Activated T-cell treated with anti-CD3 and anti-CD28 coated beads, Interleukin-2, amount 50 U/mL, for 24 hours (primary cell): ENCODE data around the gene MYO1E.

Experiments
- DNase-seq: peaks from one replicate; pipeline ENCODE4 v3.0.0-alpha.2; 2020
- H3K27ac Mint-ChIP-seq: 2 replicates; pipeline ENCODE4 v1.8.0; 2020; ENCODE audit warnings: mild to moderate bottlenecking, mixed read lengths
- H3K27me3 Mint-ChIP-seq: 2 replicates; pipeline ENCODE4 v1.8.0; 2020; ENCODE audit warnings: mixed read lengths
- H3K36me3 Mint-ChIP-seq: 2 replicates; pipeline ENCODE4 v1.8.0; 2020; ENCODE audit warnings: low read depth, mixed read lengths
- H3K4me1 Mint-ChIP-seq: 2 replicates; pipeline ENCODE4 v1.8.0; 2020; ENCODE audit warnings: low read depth, mixed read lengths
- H3K4me3 Mint-ChIP-seq: 2 replicates; pipeline ENCODE4 v1.8.0; 2020; ENCODE audit warnings: mild to moderate bottlenecking, moderate library complexity, mixed read lengths
- H3K9me3 Mint-ChIP-seq: 2 replicates; pipeline ENCODE4 v1.8.0; 2020; ENCODE audit warnings: mixed read lengths

The MYO1E gene

DNA sequence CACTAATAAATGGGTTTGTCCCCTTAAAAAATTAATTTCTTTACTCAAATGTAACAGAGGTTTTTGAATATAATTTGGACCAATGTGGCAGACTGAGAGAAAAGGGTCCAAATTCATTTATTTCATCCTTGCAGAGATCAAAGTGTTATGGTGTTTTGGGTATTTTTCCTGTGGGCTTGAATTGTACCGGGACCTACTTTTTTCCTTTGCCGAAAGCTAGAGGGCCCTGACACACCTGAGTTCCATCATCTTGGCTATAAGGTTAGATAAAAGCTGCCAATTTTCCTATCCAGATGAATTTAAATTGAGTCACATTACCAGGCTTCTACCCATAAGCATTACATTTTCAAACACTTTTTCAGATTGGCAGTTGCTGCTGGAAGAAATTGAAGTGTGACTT lies 266.8 kb downstream of the MYO1E start:
- Mint-ChIP-seq H3K4me1 (peaks cover 17% of the 10 kb centered on the region), H3K9me3 (no peaks in the 10 kb centered on the region), H3K27me3 (no peaks in the 10 kb centered on the region), H3K36me3 (peaks cover 31% of the 10 kb centered on the region), H3K4me3 (peak overlapping the region; percentile 87), H3K27ac (peak overlapping the region; percentile 88)
- DNase-seq: no peak

DNA sequence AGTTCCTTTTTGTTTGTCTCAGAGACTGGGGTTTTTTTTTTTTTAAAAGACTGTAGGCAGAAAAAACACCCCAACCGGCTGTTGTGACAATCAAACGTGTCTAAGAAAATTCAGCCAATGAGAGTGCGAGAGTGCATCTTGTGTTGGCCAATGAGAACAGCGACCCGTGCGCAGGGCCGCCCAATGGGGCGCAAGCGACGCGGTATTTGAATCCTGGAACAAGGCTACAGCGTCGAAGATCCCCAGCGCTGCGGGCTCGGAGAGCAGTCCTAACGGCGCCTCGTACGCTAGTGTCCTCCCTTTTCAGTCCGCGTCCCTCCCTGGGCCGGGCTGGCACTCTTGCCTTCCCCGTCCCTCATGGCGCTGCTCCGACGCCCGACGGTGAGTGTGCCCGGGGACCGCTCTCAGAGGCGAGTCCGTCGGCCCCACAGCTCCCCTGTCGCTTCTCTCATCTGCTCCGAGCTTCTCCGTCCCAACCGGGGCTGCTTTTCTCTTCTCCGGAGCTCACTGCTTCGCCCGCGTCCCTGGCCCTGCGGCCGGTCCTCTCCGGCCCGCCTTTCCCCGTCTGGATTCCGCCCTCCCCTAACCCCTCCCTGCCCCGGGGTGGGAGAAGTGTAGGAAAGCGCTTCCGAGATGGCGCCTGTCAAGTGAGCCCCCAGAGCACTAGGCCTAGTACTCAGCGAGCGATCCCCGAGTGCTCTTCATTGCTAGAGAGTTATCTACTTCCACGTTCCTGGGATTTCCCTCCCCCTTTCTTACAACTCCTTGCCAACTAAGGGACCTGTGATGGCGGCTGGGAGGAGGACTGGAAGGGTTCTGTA lies 267.5 kb downstream of the MYO1E start, which contains the start of gene CCNB2:
TSS of gene CCNB2 (plus strand) at position 235 of the 821 bp plus-strand sequence. CDS start at position 358, 123 bp downstream.
- no peaks in the 10 kb centered on the region for H3K9me3 Mint-ChIP-seq
- DNase-seq: peak; percentile 83
- peak within 1 kb of the TSS; percentile 87 for H3K4me3 Mint-ChIP-seq
- H3K36me3 Mint-ChIP-seq: peaks cover 32% of the 10 kb centered on the region
- H3K27ac Mint-ChIP-seq: peak within 1 kb of the TSS; percentile 88
- H3K27me3 Mint-ChIP-seq: no peaks in the 10 kb centered on the region
- peaks cover 18% of the 10 kb centered on the region for H3K4me1 Mint-ChIP-seq

DNA sequence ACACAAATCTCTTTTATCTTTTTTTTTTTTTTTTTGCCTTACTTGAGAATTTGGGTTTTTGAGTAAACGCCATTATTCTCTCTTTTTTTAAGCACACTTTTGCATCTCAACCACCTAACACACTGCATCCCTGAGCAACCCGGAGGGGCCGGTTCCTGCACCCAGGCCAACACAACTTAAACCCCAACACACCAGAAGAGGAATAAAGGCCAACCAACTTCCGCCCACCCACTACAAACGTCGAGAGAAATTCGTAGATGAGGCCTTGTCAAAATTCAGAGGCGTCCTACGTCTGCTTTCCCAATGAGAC lies 268.1 kb downstream of the MYO1E start:
- H3K9me3 Mint-ChIP-seq: no peaks in the 10 kb centered on the region
- H3K4me1 Mint-ChIP-seq: peaks cover 18% of the 10 kb centered on the region
- H3K27ac Mint-ChIP-seq: peak overlapping the region; percentile 88
- no peaks in the 10 kb centered on the region for H3K27me3 Mint-ChIP-seq
- peaks cover 36% of the 10 kb centered on the region for H3K36me3 Mint-ChIP-seq
- peak overlapping the region; percentile 87 for H3K4me3 Mint-ChIP-seq
- DNase-seq: no peak

DNA sequence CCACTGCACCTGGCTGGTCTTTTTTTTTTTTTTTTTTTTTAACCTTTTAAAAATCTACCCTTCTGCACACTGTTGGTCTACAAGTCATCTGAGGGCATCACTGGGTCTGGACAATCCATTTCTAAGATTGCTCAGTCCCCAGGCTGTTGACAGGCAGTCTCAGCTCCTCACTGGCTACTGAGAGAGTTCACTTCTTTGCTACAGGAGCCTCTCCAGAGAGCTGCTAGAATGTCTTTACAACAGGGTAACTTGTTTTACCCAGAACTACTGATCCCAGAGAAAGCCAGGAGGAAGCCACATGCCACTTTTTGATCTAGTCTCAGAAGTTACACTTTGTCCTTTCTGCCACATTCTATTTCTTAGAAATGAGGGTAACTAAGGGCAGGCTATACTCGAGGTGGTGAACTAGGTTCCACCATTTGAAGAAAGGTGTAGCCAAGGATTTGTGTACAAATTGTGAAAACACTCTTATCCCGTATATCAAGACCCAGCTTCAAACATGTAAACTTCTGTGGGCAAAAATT lies 273.4 kb downstream of the MYO1E start:
- Mint-ChIP-seq H3K4me3 (no peak overlapping the region), H3K9me3 (no peaks in the 10 kb centered on the region), H3K4me1 (peaks cover 15% of the 10 kb centered on the region), H3K27ac (no peak overlapping the region), H3K36me3 (peaks cover 37% of the 10 kb centered on the region), H3K27me3 (no peaks in the 10 kb centered on the region)
- DNase-seq: no peak

DNA sequence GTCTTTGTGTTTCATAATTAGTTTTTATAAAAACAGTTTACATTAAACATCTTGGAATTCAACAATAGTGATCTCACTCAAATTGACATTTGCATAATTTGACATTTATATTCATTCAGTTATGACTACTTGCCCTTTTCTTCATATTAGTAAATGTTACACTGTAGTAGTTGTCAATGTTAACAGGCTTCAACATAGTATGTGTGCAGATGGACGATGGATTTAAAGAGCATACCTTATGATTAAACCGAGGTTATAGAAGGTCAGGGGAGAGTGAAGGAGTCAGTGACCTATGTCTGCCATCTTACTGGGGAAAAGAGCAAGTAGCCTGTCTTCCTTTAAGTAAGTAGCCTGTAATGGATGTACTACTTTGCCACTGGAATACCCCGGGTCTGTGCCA lies 276.2 kb downstream of the MYO1E start:
- Mint-ChIP-seq H3K4me1 (peaks cover 12% of the 10 kb centered on the region), H3K27me3 (no peaks in the 10 kb centered on the region), H3K36me3 (peaks cover 61% of the 10 kb centered on the region), H3K27ac (no peak overlapping the region), H3K4me3 (no peak overlapping the region), H3K9me3 (no peaks in the 10 kb centered on the region)
- no peak for DNase-seq

DNA sequence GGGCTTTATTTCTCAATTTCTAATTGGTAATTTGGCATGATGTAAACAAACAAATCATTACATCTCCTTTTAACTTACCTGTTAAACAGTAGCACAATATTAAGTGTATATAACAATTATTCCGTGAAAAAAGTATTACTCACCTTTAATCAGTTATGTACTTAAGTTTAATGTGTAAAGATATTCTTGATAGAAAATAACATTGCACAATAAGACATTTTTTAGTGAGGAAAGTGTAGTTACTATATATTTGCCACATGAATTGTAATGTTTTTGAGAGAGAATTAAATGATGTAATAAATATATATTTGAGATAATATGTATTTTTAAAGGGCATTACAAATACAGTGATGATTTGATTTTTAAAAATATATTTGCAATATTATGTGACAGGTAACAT lies 278.6 kb downstream of the MYO1E start:
- H3K36me3 Mint-ChIP-seq: peaks cover 71% of the 10 kb centered on the region

DNA sequence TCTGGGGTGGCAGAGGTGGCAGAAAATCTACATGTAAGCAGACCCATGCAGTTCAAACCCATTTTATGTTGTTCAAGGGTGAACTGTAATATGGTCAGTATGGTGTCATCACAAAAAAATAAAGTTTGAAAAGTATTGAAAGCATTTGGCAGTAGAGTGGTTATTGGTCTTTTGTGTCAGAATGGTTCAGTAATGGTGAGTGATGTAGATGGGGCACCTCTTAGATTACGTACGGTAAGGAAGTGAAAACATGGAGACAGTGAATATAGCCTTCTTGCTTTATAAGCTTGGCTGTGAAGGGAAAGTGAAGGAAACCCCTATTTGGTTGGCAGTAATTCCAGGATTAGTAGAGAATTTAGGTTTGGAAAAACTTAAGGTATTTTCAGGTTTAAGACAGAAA lies 284.9 kb downstream of the MYO1E start:
- no peak for DNase-seq
- H3K36me3 Mint-ChIP-seq: peaks cover 78% of the 10 kb centered on the region
- no peak overlapping the region for H3K4me3 Mint-ChIP-seq
- H3K27me3 Mint-ChIP-seq: no peaks in the 10 kb centered on the region
- H3K9me3 Mint-ChIP-seq: no peaks in the 10 kb centered on the region
- H3K4me1 Mint-ChIP-seq: no peaks in the 10 kb centered on the region
- H3K27ac Mint-ChIP-seq: no peak overlapping the region

More for the DNA sequence above, 278.6 kb downstream of the MYO1E start:
- Mint-ChIP-seq H3K27ac (no peak overlapping the region), H3K4me1 (peaks cover 7% of the 10 kb centered on the region), H3K27me3 (no peaks in the 10 kb centered on the region), H3K9me3 (no peaks in the 10 kb centered on the region), H3K4me3 (no peak overlapping the region)
- no peak for DNase-seq
